H1 (cell line): ENCODE results near the gene MCM3. TPM values are rescaled to one million over a fixed set of nuclear protein-coding genes. Genes with fewer than 3 reads are reported as not detected.

ENCODE experiments used
- polyA plus RNA-seq, 7 experiments: library from polyadenylated mRNA; depleted of rRNA in 3 of 7; stranded (reverse) in 5 of 7; unstranded in 2 of 7; fragments of >200 nt in 5 of 7; fragments of 200-250 nt in 2 of 7; gene quantifications; 1 replicate in 5 of 7; 2 replicates in 1 of 7; 4 replicates in 1 of 7; pipeline versions ENCODE4 v1.2.1 to v1.2.3, GENCODE V29; 2011 to 2013; ENCODE audit warnings: missing spikeins in 2 of 7, mixed read lengths in 2 of 7
- total RNA-seq: library from RNA; stranded (reverse); fragmentation: NEBNext Ultra II Directional; extraction: Animal tissue kit (Norgen Biotek cat#: 25700); gene quantifications from 2 replicates; pipeline ENCODE4 v1.2.1, GENCODE V29; 2021
- TF ChIP-seq, protein P1 (sequence below): fragments of 300-600 bp; sonication (generic); IDR thresholded peaks from 2 replicates; pipeline ENCODE4 v1.7.1; 2012; ENCODE audit warnings: low read length, moderate library complexity, mild to moderate bottlenecking, inconsistent platforms; ENCODE audit not compliant: insufficient replicate concordance

Gene MCM3
- total and polyA plus RNA-seq, 2 of the 8 experiments (the other 6 are each of a cell fraction or from before 2014, with no cell fraction given): 275 to 293 TPM

- TF ChIP-seq, protein P1, sequence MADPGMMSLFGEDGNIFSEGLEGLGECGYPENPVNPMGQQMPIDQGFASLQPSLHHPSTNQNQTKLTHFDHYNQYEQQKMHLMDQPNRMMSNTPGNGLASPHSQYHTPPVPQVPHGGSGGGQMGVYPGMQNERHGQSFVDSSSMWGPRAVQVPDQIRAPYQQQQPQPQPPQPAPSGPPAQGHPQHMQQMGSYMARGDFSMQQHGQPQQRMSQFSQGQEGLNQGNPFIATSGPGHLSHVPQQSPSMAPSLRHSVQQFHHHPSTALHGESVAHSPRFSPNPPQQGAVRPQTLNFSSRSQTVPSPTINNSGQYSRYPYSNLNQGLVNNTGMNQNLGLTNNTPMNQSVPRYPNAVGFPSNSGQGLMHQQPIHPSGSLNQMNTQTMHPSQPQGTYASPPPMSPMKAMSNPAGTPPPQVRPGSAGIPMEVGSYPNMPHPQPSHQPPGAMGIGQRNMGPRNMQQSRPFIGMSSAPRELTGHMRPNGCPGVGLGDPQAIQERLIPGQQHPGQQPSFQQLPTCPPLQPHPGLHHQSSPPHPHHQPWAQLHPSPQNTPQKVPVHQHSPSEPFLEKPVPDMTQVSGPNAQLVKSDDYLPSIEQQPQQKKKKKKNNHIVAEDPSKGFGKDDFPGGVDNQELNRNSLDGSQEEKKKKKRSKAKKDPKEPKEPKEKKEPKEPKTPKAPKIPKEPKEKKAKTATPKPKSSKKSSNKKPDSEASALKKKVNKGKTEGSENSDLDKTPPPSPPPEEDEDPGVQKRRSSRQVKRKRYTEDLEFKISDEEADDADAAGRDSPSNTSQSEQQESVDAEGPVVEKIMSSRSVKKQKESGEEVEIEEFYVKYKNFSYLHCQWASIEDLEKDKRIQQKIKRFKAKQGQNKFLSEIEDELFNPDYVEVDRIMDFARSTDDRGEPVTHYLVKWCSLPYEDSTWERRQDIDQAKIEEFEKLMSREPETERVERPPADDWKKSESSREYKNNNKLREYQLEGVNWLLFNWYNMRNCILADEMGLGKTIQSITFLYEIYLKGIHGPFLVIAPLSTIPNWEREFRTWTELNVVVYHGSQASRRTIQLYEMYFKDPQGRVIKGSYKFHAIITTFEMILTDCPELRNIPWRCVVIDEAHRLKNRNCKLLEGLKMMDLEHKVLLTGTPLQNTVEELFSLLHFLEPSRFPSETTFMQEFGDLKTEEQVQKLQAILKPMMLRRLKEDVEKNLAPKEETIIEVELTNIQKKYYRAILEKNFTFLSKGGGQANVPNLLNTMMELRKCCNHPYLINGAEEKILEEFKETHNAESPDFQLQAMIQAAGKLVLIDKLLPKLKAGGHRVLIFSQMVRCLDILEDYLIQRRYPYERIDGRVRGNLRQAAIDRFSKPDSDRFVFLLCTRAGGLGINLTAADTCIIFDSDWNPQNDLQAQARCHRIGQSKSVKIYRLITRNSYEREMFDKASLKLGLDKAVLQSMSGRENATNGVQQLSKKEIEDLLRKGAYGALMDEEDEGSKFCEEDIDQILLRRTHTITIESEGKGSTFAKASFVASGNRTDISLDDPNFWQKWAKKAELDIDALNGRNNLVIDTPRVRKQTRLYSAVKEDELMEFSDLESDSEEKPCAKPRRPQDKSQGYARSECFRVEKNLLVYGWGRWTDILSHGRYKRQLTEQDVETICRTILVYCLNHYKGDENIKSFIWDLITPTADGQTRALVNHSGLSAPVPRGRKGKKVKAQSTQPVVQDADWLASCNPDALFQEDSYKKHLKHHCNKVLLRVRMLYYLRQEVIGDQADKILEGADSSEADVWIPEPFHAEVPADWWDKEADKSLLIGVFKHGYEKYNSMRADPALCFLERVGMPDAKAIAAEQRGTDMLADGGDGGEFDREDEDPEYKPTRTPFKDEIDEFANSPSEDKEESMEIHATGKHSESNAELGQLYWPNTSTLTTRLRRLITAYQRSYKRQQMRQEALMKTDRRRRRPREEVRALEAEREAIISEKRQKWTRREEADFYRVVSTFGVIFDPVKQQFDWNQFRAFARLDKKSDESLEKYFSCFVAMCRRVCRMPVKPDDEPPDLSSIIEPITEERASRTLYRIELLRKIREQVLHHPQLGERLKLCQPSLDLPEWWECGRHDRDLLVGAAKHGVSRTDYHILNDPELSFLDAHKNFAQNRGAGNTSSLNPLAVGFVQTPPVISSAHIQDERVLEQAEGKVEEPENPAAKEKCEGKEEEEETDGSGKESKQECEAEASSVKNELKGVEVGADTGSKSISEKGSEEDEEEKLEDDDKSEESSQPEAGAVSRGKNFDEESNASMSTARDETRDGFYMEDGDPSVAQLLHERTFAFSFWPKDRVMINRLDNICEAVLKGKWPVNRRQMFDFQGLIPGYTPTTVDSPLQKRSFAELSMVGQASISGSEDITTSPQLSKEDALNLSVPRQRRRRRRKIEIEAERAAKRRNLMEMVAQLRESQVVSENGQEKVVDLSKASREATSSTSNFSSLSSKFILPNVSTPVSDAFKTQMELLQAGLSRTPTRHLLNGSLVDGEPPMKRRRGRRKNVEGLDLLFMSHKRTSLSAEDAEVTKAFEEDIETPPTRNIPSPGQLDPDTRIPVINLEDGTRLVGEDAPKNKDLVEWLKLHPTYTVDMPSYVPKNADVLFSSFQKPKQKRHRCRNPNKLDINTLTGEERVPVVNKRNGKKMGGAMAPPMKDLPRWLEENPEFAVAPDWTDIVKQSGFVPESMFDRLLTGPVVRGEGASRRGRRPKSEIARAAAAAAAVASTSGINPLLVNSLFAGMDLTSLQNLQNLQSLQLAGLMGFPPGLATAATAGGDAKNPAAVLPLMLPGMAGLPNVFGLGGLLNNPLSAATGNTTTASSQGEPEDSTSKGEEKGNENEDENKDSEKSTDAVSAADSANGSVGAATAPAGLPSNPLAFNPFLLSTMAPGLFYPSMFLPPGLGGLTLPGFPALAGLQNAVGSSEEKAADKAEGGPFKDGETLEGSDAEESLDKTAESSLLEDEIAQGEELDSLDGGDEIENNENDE: no peak
Measured at GRCh38 chr6:52284460-52285176, at the start of gene MCM3 (continued).
